ENCODE data around the gene GALNT16.

DNA sequence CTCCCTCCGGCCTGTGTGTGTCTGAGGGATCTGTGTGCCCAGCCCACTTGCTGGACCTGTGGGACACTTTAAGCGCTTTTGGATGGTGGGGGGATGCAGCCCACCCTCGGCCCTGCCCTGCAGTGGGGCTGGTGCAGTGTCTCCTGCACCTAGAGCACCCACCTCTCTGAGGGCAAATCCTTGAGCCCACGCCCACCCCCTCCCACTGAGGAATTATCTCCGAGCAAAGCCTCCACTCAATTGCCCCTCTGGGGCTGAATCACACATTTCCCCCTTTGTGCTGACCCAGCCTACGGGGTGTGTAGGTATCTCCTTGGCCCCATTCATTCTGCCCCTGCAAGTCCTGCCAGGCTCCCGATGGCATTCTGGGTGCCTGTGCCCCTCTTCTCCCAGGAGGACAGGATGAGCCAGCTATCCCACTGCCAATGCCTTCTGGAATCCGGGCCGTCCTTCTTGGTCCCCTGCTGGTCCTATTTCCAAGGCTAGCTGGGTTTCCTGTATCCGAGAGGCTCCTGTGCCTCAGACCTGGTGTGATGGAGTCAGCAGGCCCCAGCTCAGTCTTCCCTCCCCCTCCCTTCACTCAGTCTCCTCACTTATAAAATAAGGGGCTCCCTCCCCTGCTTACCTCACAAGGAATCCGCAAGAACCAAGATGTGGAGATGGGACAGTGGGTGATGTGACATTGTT is 89.3 kb downstream of the GALNT16 start:
- TF ChIP-seq, protein P1, sequence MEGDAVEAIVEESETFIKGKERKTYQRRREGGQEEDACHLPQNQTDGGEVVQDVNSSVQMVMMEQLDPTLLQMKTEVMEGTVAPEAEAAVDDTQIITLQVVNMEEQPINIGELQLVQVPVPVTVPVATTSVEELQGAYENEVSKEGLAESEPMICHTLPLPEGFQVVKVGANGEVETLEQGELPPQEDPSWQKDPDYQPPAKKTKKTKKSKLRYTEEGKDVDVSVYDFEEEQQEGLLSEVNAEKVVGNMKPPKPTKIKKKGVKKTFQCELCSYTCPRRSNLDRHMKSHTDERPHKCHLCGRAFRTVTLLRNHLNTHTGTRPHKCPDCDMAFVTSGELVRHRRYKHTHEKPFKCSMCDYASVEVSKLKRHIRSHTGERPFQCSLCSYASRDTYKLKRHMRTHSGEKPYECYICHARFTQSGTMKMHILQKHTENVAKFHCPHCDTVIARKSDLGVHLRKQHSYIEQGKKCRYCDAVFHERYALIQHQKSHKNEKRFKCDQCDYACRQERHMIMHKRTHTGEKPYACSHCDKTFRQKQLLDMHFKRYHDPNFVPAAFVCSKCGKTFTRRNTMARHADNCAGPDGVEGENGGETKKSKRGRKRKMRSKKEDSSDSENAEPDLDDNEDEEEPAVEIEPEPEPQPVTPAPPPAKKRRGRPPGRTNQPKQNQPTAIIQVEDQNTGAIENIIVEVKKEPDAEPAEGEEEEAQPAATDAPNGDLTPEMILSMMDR (optimal IDR thresholded peaks at IDR 0.05 in 1 of 3, IDR thresholded peaks at IDR 0.05 in 1 of 3, conservative IDR thresholded peaks at IDR 0.05 in 1 of 3; ENCODE audit: extremely low read depth in 1 of 3, insufficient read depth in 2 of 3, low read length in 3 of 3) = no peak
- TF ChIP-seq EZH2 (IDR thresholded peaks at IDR 0.05; ENCODE audit: low read length) = no peak
